Sigmoid colon (tissue), 7 donors: ENCODE measurements around the gene MRPL47. TPM values are rescaled to one million over a fixed set of nuclear protein-coding genes. Genes with fewer than 3 reads are reported as not detected.

Experiments
- DNase-seq: peaks from one replicate; pipeline ENCODE4 v3.0.0-alpha.2; 2019
- H3K27ac ChIP-seq, 4 donors: fragments of 200-600 bp; sonication (generic); one replicate each; pipeline ENCODE4 v1.5.1; 2016 to 2019; ENCODE audit warnings: mild to moderate bottlenecking in 1 of 4
- H3K27me3 ChIP-seq, 3 donors: fragments of 200-600 bp; sonication (generic); one replicate each; pipeline ENCODE4 v1.5.1; 2019; ENCODE audit warnings: mild to moderate bottlenecking in 1 of 3
- H3K36me3 ChIP-seq, 4 donors: fragments of 200-600 bp; sonication (generic); one replicate each; pipeline ENCODE4 v1.5.1; 2016 to 2019
- H3K4me1 ChIP-seq, 4 donors: fragments of 200-600 bp; sonication (generic); one replicate each; pipeline ENCODE4 v1.5.1; 2017 to 2019
- H3K4me3 ChIP-seq, 4 donors: fragments of 200-600 bp; sonication (generic); one replicate each; pipeline ENCODE4 v1.5.1; 2017 to 2019; ENCODE audit warnings: mild to moderate bottlenecking in 2 of 4, moderate library complexity in 1 of 4
- H3K9me3 ChIP-seq, 4 donors: fragments of 200-600 bp in 3 of 4; sonication (generic) in 3 of 4; one replicate each; pipeline versions ENCODE4 v1.5.1 to v1.6.1; 2013 to 2019
- CTCF ChIP-seq, 4 experiments: fragments of 450-650 bp in 3 of 4; fragments of 200-600 bp in 1 of 4; IDR thresholded peaks; one replicate each; pipeline ENCODE4 v1.5.1; 2016 to 2019; ENCODE audit warnings: antibody characterized with exemption in 4 of 4, mild to moderate bottlenecking in 3 of 4, moderate library complexity in 2 of 4
- EP300 ChIP-seq, 4 donors: sonication (generic); formaldehyde crosslinking; IDR thresholded peaks; one replicate each; pipeline ENCODE4 v1.6.1; 2017; ENCODE audit warnings: antibody characterized with exemption in 4 of 4
- POLR2A ChIP-seq, 2 donors: fragments of 450-650 bp; IDR thresholded peaks; one replicate each; pipeline ENCODE4 v1.6.1; 2016; ENCODE audit warnings: antibody characterized with exemption in 2 of 2, mild to moderate bottlenecking in 2 of 2, moderate library complexity in 2 of 2
- POLR2AphosphoS5 ChIP-seq, 4 donors: sonication (generic); formaldehyde crosslinking; IDR thresholded peaks; one replicate each; pipeline ENCODE4 v1.6.1; 2017; ENCODE audit warnings: antibody characterized with exemption in 4 of 4
- WGBS, 2 donors: extraction: QIAGEN DNeasy Blood & Tissue Kit; methylation state at CpG; one replicate each; pipeline ENCODE4 v1.1.7; 2013; 5-methylcytosine and 5-hydroxymethylcytosine counted together
- intact Hi-C: fragments of 100-400 bp; cut with DNase I; formaldehyde crosslinking; loops from one replicate; pipeline ENCODE4 v1.15.1; 2023
- polyA plus RNA-seq, 3 donors: library from polyadenylated mRNA; stranded (reverse); fragments of 200-250 nt; gene quantifications; one replicate each; pipeline ENCODE4 v1.2.3, GENCODE V29; 2013
- total RNA-seq, 4 donors: library from RNA; depleted of rRNA; stranded (reverse); fragments of >200 nt; gene quantifications; one replicate each; pipeline ENCODE4 v1.1.0, GENCODE V29; 2016
- donor health status: healthy with polysubstance abuse.
- donor health status: Bipolar disorder and iron deficiency.
- donor health status: healthy.

Gene MRPL47
- total and polyA plus RNA-seq, 7 donors = 26.0 to 58.5 (median 45.6) TPM

GRCh38 chr3:179589143-179589542 is 15.3 kb downstream of the MRPL47 start:
- Histone ChIP-seq H3K36me3 (peaks cover 25 to 100% (median 56%) of the 10 kb centered on the region in 4 donors), H3K9me3 (no peaks in the 10 kb centered on the region), H3K27ac (no peak overlapping the region), H3K4me3 (no peak overlapping the region), H3K27me3 (no peaks in the 10 kb centered on the region), H3K4me1 (no peaks in the 10 kb centered on the region)
- no peak for DNase-seq
- intact Hi-C loops = no loop called here
- TF ChIP-seq EP300 (IDR thresholded peaks at IDR 0.05) (no peak), POLR2AphosphoS5 (IDR thresholded peaks at IDR 0.05) (no peak), CTCF (IDR thresholded peaks at IDR 0.05) (no peak), POLR2A (IDR thresholded peaks at IDR 0.05) (no peak)

- TF ChIP-seq POLR2A (IDR thresholded peaks at IDR 0.05) = no peak
- TF ChIP-seq CTCF (IDR thresholded peaks at IDR 0.05) = no peak
- TF ChIP-seq POLR2AphosphoS5 (IDR thresholded peaks at IDR 0.05) = no peak
- TF ChIP-seq EP300 (IDR thresholded peaks at IDR 0.05) = no peak
- no peaks in the 10 kb centered on the region for H3K4me1 ChIP-seq
- H3K27ac ChIP-seq = no peak overlapping the region
- no peak for DNase-seq
- intact Hi-C loops = no loop called here
- H3K27me3 ChIP-seq = no peaks in the 10 kb centered on the region
- no peak overlapping the region for H3K4me3 ChIP-seq
- H3K36me3 ChIP-seq = peaks cover 19 to 95% (median 38%) of the 10 kb centered on the region in 4 donors
- no peaks in the 10 kb centered on the region for H3K9me3 ChIP-seq
- WGBS, 2 donors = 94 to 99% methylated on average over 1 of the region's 1 CpG
Observed at GRCh38 chr3:179580992-179581391, 23.4 kb downstream of the MRPL47 start.

GRCh38 chr3:179565496-179565895 is 38.9 kb downstream of the MRPL47 start:
- H3K27ac ChIP-seq = no peak overlapping the region
- H3K27me3 ChIP-seq = no peaks in the 10 kb centered on the region
- TF ChIP-seq POLR2AphosphoS5 (IDR thresholded peaks at IDR 0.05) = no peak
- no peak for TF ChIP-seq POLR2A (IDR thresholded peaks at IDR 0.05)
- TF ChIP-seq EP300 (IDR thresholded peaks at IDR 0.05) = no peak
- TF ChIP-seq CTCF (IDR thresholded peaks at IDR 0.05) = no peak
- peaks cover 0 to 10% (median 4%) of the 10 kb centered on the region in 4 donors for H3K36me3 ChIP-seq
- H3K4me3 ChIP-seq = no peak overlapping the region
- intact Hi-C loops = no loop called here
- no peak for DNase-seq
- H3K4me1 ChIP-seq = peaks cover 0 to 17% (median 12%) of the 10 kb centered on the region in 4 donors
- no peaks in the 10 kb centered on the region for H3K9me3 ChIP-seq
- WGBS, 2 donors = 63 to 77% methylated on average over 3 of the region's 3 CpGs

- peak; percentile 85 for DNase-seq
- peaks cover 0 to 17% (median 12%) of the 10 kb centered on the region in 4 donors for H3K4me1 ChIP-seq
- 0% methylated on average over 40 of the region's 40 CpGs for WGBS, 2 donors
- H3K36me3 ChIP-seq = no peaks in the 10 kb centered on the region
- H3K27me3 ChIP-seq = no peaks in the 10 kb centered on the region
- no peaks in the 10 kb centered on the region for H3K9me3 ChIP-seq
- intact Hi-C loops = loop anchor here (2.0 to 5.0 kb wide), 5 partner anchors 39 to 415 kb away; partner anchors contain the start of genes GNB4, MFN1, MRPL47 and NDUFB5
- TF ChIP-seq EP300 (IDR thresholded peaks at IDR 0.05) = no peak
- TF ChIP-seq CTCF (IDR thresholded peaks at IDR 0.05) = peak; percentile 58 to 89 (median 69)
- H3K4me3 ChIP-seq = peak overlapping the region; percentile 75 to 90 (median 79)
- peak overlapping the region; percentile 83 to 92 (median 88) for H3K27ac ChIP-seq
Observed at GRCh38 chr3:179563271-179563783, 41.1 kb downstream of the MRPL47 start.
